SU-DHL-6 (cell line): ENCODE measurements around the gene GARIN1A.
"Not testable (repeated sequence)": the region's sequence is repeated elsewhere in the genome, so short reads cannot be mapped to it uniquely, and the experiment has no call there.

Experiments
- EZH2phosphoT487 ChIP-seq: fragments of 200-600 bp; sonication (generic), shearing (Covaris generic); conservative IDR thresholded peaks from 2 replicates; pipeline ENCODE4 v1.6.1; 2018; ENCODE audit warnings: mild to moderate bottlenecking, antibody characterized with exemption, low read length, moderate library complexity, mixed read lengths
- TF ChIP-seq, protein P1 (sequence below): fragments of 200-600 bp; sonication (generic); IDR thresholded peaks from one replicate; pipeline ENCODE4 v1.5.1; 2017; ENCODE audit warnings: antibody characterized with exemption, mild to moderate bottlenecking, low read length, moderate library complexity; ENCODE audit not compliant: insufficient read depth, poor library complexity, severe bottlenecking

DNA sequence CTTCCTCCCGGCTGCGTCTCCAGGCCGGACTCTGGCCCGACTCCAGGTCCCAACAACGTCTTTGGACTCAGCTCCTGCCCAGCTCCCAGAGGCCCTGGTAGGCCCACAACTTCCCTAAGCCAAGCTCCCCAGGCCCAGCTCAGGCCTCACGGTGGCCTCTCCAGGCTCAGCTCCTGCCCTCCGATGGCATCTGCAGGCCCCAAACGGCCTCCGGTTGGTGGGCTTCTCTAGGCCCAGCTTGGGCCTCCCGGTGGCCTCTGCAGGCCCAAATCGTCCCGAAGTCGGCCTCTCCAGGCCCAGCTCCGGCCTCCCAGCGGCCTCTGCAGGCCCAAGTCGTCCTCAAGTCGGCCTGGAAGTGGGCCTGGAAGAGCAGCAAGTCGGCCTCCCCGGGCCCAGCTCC is 18.0 kb upstream of the GARIN1A start:
- TF ChIP-seq, protein P1, sequence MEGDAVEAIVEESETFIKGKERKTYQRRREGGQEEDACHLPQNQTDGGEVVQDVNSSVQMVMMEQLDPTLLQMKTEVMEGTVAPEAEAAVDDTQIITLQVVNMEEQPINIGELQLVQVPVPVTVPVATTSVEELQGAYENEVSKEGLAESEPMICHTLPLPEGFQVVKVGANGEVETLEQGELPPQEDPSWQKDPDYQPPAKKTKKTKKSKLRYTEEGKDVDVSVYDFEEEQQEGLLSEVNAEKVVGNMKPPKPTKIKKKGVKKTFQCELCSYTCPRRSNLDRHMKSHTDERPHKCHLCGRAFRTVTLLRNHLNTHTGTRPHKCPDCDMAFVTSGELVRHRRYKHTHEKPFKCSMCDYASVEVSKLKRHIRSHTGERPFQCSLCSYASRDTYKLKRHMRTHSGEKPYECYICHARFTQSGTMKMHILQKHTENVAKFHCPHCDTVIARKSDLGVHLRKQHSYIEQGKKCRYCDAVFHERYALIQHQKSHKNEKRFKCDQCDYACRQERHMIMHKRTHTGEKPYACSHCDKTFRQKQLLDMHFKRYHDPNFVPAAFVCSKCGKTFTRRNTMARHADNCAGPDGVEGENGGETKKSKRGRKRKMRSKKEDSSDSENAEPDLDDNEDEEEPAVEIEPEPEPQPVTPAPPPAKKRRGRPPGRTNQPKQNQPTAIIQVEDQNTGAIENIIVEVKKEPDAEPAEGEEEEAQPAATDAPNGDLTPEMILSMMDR: not testable (repeated sequence)
- TF ChIP-seq EZH2phosphoT487: not testable (repeated sequence)
